T-helper 1 cell treated with Interleukin-12 subunit alpha and Interleukin-12 subunit beta and Interleukin-4 antibody, amounts not matched to agents 30 μg/mL and 1 μg/mL, for 36 hours (primary cell): Measurements from ENCODE around the gene TBC1D4.

Experiments used
- H3K27ac Mint-ChIP-seq: one replicate; pipeline ENCODE4 v1.8.0; 2021; ENCODE audit warnings: mild to moderate bottlenecking, mixed read lengths
- H3K27me3 Mint-ChIP-seq: one replicate; pipeline ENCODE4 v1.8.0; 2021; ENCODE audit warnings: low read depth, mixed read lengths
- H3K36me3 Mint-ChIP-seq: one replicate; pipeline ENCODE4 v1.8.0; 2021; ENCODE audit warnings: low read depth, mixed read lengths
- H3K4me1 Mint-ChIP-seq: one replicate; pipeline ENCODE4 v1.8.0; 2021; ENCODE audit warnings: low read depth, mixed read lengths
- H3K4me3 Mint-ChIP-seq: one replicate; pipeline ENCODE4 v1.8.0; 2021; ENCODE audit warnings: mild to moderate bottlenecking, moderate library complexity, mixed read lengths
- H3K9me3 Mint-ChIP-seq: one replicate; pipeline ENCODE4 v1.8.0; 2021; ENCODE audit warnings: mixed read lengths

Gene TBC1D4

GRCh38 chr13:75423946-75424345 lies 58.0 kb downstream of the TBC1D4 start:
- no peaks in the 10 kb centered on the region for H3K9me3 Mint-ChIP-seq
- H3K4me1 Mint-ChIP-seq: no peaks in the 10 kb centered on the region
- H3K27ac Mint-ChIP-seq: no peak overlapping the region
- H3K4me3 Mint-ChIP-seq: no peak overlapping the region
- H3K27me3 Mint-ChIP-seq: no peaks in the 10 kb centered on the region
- no peaks in the 10 kb centered on the region for H3K36me3 Mint-ChIP-seq

GRCh38 chr13:75422028-75422427 lies 59.9 kb downstream of the TBC1D4 start:
- Mint-ChIP-seq H3K36me3 (no peaks in the 10 kb centered on the region), H3K4me1 (no peaks in the 10 kb centered on the region), H3K27me3 (no peaks in the 10 kb centered on the region), H3K9me3 (no peaks in the 10 kb centered on the region), H3K4me3 (no peak overlapping the region), H3K27ac (no peak overlapping the region)

GRCh38 chr13:75421133-75421532 lies 60.8 kb downstream of the TBC1D4 start:
- H3K4me3 Mint-ChIP-seq: no peak overlapping the region

GRCh38 chr13:75419656-75420055 lies 62.3 kb downstream of the TBC1D4 start:
- H3K4me1 Mint-ChIP-seq: no peaks in the 10 kb centered on the region
- no peak overlapping the region for H3K27ac Mint-ChIP-seq
- H3K9me3 Mint-ChIP-seq: no peaks in the 10 kb centered on the region
- H3K27me3 Mint-ChIP-seq: no peaks in the 10 kb centered on the region
- H3K36me3 Mint-ChIP-seq: no peaks in the 10 kb centered on the region
- no peak overlapping the region for H3K4me3 Mint-ChIP-seq

More at GRCh38 chr13:75421133-75421532, 60.8 kb downstream of the TBC1D4 start:
- no peaks in the 10 kb centered on the region for H3K4me1 Mint-ChIP-seq
- H3K27me3 Mint-ChIP-seq: no peaks in the 10 kb centered on the region
- no peak overlapping the region for H3K27ac Mint-ChIP-seq
- no peaks in the 10 kb centered on the region for H3K36me3 Mint-ChIP-seq
- no peaks in the 10 kb centered on the region for H3K9me3 Mint-ChIP-seq

- Mint-ChIP-seq H3K4me3 (no peak overlapping the region), H3K36me3 (no peaks in the 10 kb centered on the region), H3K27me3 (no peaks in the 10 kb centered on the region), H3K4me1 (peaks cover 5% of the 10 kb centered on the region), H3K27ac (no peak overlapping the region), H3K9me3 (no peaks in the 10 kb centered on the region)
Measured at GRCh38 chr13:75418997-75419396, 63.0 kb downstream of the TBC1D4 start.

GRCh38 chr13:75418186-75418843 lies 63.7 kb downstream of the TBC1D4 start:
- no peaks in the 10 kb centered on the region for H3K27me3 Mint-ChIP-seq
- H3K36me3 Mint-ChIP-seq: no peaks in the 10 kb centered on the region
- H3K4me1 Mint-ChIP-seq: peaks cover 5% of the 10 kb centered on the region
- no peak overlapping the region for H3K4me3 Mint-ChIP-seq
- H3K9me3 Mint-ChIP-seq: no peaks in the 10 kb centered on the region
- H3K27ac Mint-ChIP-seq: no peak overlapping the region

- no peak overlapping the region for H3K27ac Mint-ChIP-seq
- no peaks in the 10 kb centered on the region for H3K9me3 Mint-ChIP-seq
- H3K36me3 Mint-ChIP-seq: no peaks in the 10 kb centered on the region
- H3K27me3 Mint-ChIP-seq: no peaks in the 10 kb centered on the region
- no peak overlapping the region for H3K4me3 Mint-ChIP-seq
- peaks cover 5% of the 10 kb centered on the region for H3K4me1 Mint-ChIP-seq
Measured at GRCh38 chr13:75417656-75418055, 64.3 kb downstream of the TBC1D4 start.

- Mint-ChIP-seq H3K36me3 (no peaks in the 10 kb centered on the region), H3K4me3 (no peak overlapping the region), H3K27ac (no peak overlapping the region), H3K4me1 (peaks cover 5% of the 10 kb centered on the region), H3K9me3 (no peaks in the 10 kb centered on the region), H3K27me3 (no peaks in the 10 kb centered on the region)
Measured at GRCh38 chr13:75417012-75417384, 65.0 kb downstream of the TBC1D4 start.

GRCh38 chr13:75416327-75417011 lies 65.5 kb downstream of the TBC1D4 start:
- H3K36me3 Mint-ChIP-seq: no peaks in the 10 kb centered on the region
- H3K27me3 Mint-ChIP-seq: no peaks in the 10 kb centered on the region
- H3K4me3 Mint-ChIP-seq: no peak overlapping the region
- H3K4me1 Mint-ChIP-seq: peaks cover 5% of the 10 kb centered on the region
- H3K27ac Mint-ChIP-seq: no peak overlapping the region
- no peaks in the 10 kb centered on the region for H3K9me3 Mint-ChIP-seq

GRCh38 chr13:75415694-75416093 lies 66.3 kb downstream of the TBC1D4 start:
- no peak overlapping the region for H3K4me3 Mint-ChIP-seq
- no peak overlapping the region for H3K27ac Mint-ChIP-seq
- H3K36me3 Mint-ChIP-seq: no peaks in the 10 kb centered on the region
- H3K4me1 Mint-ChIP-seq: peaks cover 5% of the 10 kb centered on the region
- no peaks in the 10 kb centered on the region for H3K27me3 Mint-ChIP-seq
- H3K9me3 Mint-ChIP-seq: no peaks in the 10 kb centered on the region

GRCh38 chr13:75415171-75415570 lies 66.8 kb downstream of the TBC1D4 start:
- Mint-ChIP-seq H3K4me3 (no peak overlapping the region), H3K9me3 (no peaks in the 10 kb centered on the region), H3K27ac (no peak overlapping the region), H3K27me3 (no peaks in the 10 kb centered on the region), H3K36me3 (no peaks in the 10 kb centered on the region), H3K4me1 (peaks cover 5% of the 10 kb centered on the region)

GRCh38 chr13:75414036-75414827 lies 67.7 kb downstream of the TBC1D4 start:
- Mint-ChIP-seq H3K27ac (no peak overlapping the region), H3K4me1 (peaks cover 5% of the 10 kb centered on the region), H3K4me3 (no peak overlapping the region), H3K9me3 (no peaks in the 10 kb centered on the region), H3K36me3 (no peaks in the 10 kb centered on the region), H3K27me3 (no peaks in the 10 kb centered on the region)

- no peaks in the 10 kb centered on the region for H3K9me3 Mint-ChIP-seq
- no peak overlapping the region for H3K27ac Mint-ChIP-seq
- H3K36me3 Mint-ChIP-seq: no peaks in the 10 kb centered on the region
- no peak overlapping the region for H3K4me3 Mint-ChIP-seq
- H3K4me1 Mint-ChIP-seq: peaks cover 5% of the 10 kb centered on the region
- H3K27me3 Mint-ChIP-seq: no peaks in the 10 kb centered on the region
Measured at GRCh38 chr13:75411924-75412537, 69.9 kb downstream of the TBC1D4 start.

GRCh38 chr13:75410207-75410606 lies 71.8 kb downstream of the TBC1D4 start:
- Mint-ChIP-seq H3K27ac (no peak overlapping the region), H3K9me3 (no peaks in the 10 kb centered on the region), H3K4me1 (peaks cover 5% of the 10 kb centered on the region), H3K27me3 (no peaks in the 10 kb centered on the region), H3K4me3 (no peak overlapping the region), H3K36me3 (no peaks in the 10 kb centered on the region)
